H1 (cell line): ENCODE results near the gene LOXHD1. TPM values are rescaled to one million over a fixed set of nuclear protein-coding genes. Genes with fewer than 3 reads are reported as not detected.

Source experiments
- CTCF ChIA-PET: fragments of 300-600 bp; sonication (Branson Sonifier 250); formaldehyde crosslinking; loops from one replicate; lab custom pipeline; 2021; ENCODE audit not compliant: partially characterized antibody; lab: Charles Lee
- POLR2A ChIA-PET: fragments of 300-600 bp; sonication (Branson Sonifier 250); formaldehyde crosslinking; loops from one replicate; lab custom pipeline; 2021; ENCODE audit warnings: inconsistent platforms; ENCODE audit not compliant: partially characterized antibody; lab: Charles Lee
- DNase-seq, 2 experiments: peaks; one replicate each; pipeline versions ENCODE4 v3.0.0 to v3.0.0-alpha.2; 2010 to 2022; ENCODE audit warnings: low spot score in 2 of 2, low read depth in 1 of 2, mixed read lengths in 1 of 2
- FAIRE-seq: peaks from 2 replicates; lab custom pipeline; 2011; peaks lifted over from hg19 to GRCh38; lab: Jason Lieb, UNC
- H2AFZ ChIP-seq: 2 replicates; pipeline ENCODE4 v1.8.1; 2012; ENCODE audit warnings: low read length, inconsistent platforms
- H2AK5ac ChIP-seq: 2 replicates; pipeline ENCODE4 v1.6.1; 2013; ENCODE audit warnings: low read depth, low read length
- H2BK120ac ChIP-seq: replicated peaks from 2 replicates; pipeline ENCODE3; 2013; ENCODE audit warnings: low read depth, low read length, inconsistent platforms
- H2BK12ac ChIP-seq: 2 replicates; pipeline ENCODE4 v1.6.1; 2013; ENCODE audit warnings: low read depth, low read length
- H2BK15ac ChIP-seq: 2 replicates; pipeline ENCODE4 v1.6.1; 2013; ENCODE audit warnings: low read length
- H2BK20ac ChIP-seq: 2 replicates; pipeline ENCODE4 v1.6.1; 2013; ENCODE audit warnings: low read length
- H2BK5ac ChIP-seq: 2 replicates; pipeline ENCODE4 v1.6.1; 2013; ENCODE audit warnings: low read depth, low read length
- H3K14ac ChIP-seq: 2 replicates; pipeline ENCODE4 v1.6.1; 2013; ENCODE audit warnings: inconsistent platforms; ENCODE audit not compliant: insufficient read length
- H3K18ac ChIP-seq: 2 replicates; pipeline ENCODE4 v1.6.1; 2013; ENCODE audit warnings: low read length; ENCODE audit errors: extremely low read depth
- H3K23ac ChIP-seq: 2 replicates; pipeline ENCODE4 v1.6.1; 2013; ENCODE audit warnings: inconsistent platforms; ENCODE audit not compliant: insufficient read length
- H3K23me2 ChIP-seq: 2 replicates; pipeline ENCODE4 v1.6.1; 2013; ENCODE audit warnings: low read depth, low read length
- H3K27ac ChIP-seq: 2 replicates; pipeline ENCODE4 v1.6.1; 2011; ENCODE audit warnings: low read depth, low read length, inconsistent platforms
- H3K27me3 ChIP-seq, 4 experiments: replicated peaks in 1 of 4; 1 replicate in 1 of 4; 2 replicates in 3 of 4; pipeline versions ENCODE4 v1.6.1 to v1.8.1; 2011 to 2013; ENCODE audit warnings: low read length in 3 of 4, mild to moderate bottlenecking in 3 of 4, inconsistent platforms in 2 of 4, mixed read lengths in 2 of 4, moderate library complexity in 1 of 4; ENCODE audit not compliant: control insufficient read depth in 3 of 4, insufficient read depth in 3 of 4; ENCODE audit errors: extremely low read depth in 1 of 4
- H3K36me3 ChIP-seq, 4 experiments: 2 replicates each; pipeline versions ENCODE4 v1.6.1 to v1.8.1; 2011 to 2013; ENCODE audit warnings: mild to moderate bottlenecking in 4 of 4, low read length in 3 of 4, moderate library complexity in 2 of 4, control low read depth in 1 of 4, inconsistent platforms in 1 of 4; ENCODE audit not compliant: insufficient read depth in 4 of 4, control insufficient read depth in 2 of 4
- H3K4ac ChIP-seq: replicated peaks from 2 replicates; pipeline ENCODE3; 2013; ENCODE audit warnings: low read length, low read depth, mixed read lengths, inconsistent platforms; ENCODE audit not compliant: insufficient read length
- H3K4me1 ChIP-seq, 4 experiments: replicated peaks in 1 of 4; 1 replicate in 1 of 4; 2 replicates in 3 of 4; pipeline versions ENCODE4 v1.6.1 to v1.8.1; 2011 to 2013; ENCODE audit warnings: low read length in 3 of 4, inconsistent platforms in 2 of 4, mixed read lengths in 1 of 4; ENCODE audit not compliant: insufficient read depth in 4 of 4, control insufficient read depth in 3 of 4
- H3K4me2 ChIP-seq, 2 experiments: 2 replicates each; pipeline versions ENCODE4 v1.6.1 to v1.8.1; 2011 to 2013; ENCODE audit warnings: low read depth in 2 of 2, low read length in 2 of 2, control low read depth in 1 of 2, inconsistent platforms in 1 of 2, mild to moderate bottlenecking in 1 of 2; ENCODE audit not compliant: insufficient read depth in 1 of 2
- H3K4me3 ChIP-seq, 4 experiments: fragments of 200-600, 300-600 bp in 1 of 4; sonication (generic), shearing (Covaris generic), sonication (Bioruptor Twin) in 1 of 4; 2 replicates each; pipeline versions ENCODE4 v1.5.1 to v1.8.1; 2011 to 2016; ENCODE audit warnings: low read length in 4 of 4, low read depth in 3 of 4, control low read depth in 2 of 4, inconsistent platforms in 2 of 4, mild to moderate bottlenecking in 2 of 4, mixed read lengths in 1 of 4, moderate library complexity in 1 of 4; ENCODE audit not compliant: insufficient read depth in 2 of 4; ENCODE audit errors: extremely low read depth in 1 of 4
- H3K56ac ChIP-seq: replicated peaks from 2 replicates; pipeline ENCODE3; 2013; ENCODE audit warnings: low read depth, mild to moderate bottlenecking, mixed read lengths, low read length, inconsistent platforms; ENCODE audit not compliant: insufficient read length
- H3K79me1 ChIP-seq: 2 replicates; pipeline ENCODE4 v1.6.1; 2013; ENCODE audit warnings: low read depth, low read length, control low read depth
- H3K79me2 ChIP-seq, 2 experiments: 2 replicates each; pipeline versions ENCODE4 v1.6.1 to v1.8.1; 2012 to 2013; ENCODE audit warnings: low read length in 2 of 2, mild to moderate bottlenecking in 2 of 2, inconsistent platforms in 1 of 2; ENCODE audit not compliant: insufficient read depth in 2 of 2, control insufficient read depth in 1 of 2
- H3K9ac ChIP-seq, 4 experiments: replicated peaks in 1 of 4; 1 replicate in 1 of 4; 2 replicates in 3 of 4; pipeline versions ENCODE4 v1.6.1 to v1.8.1; 2011 to 2013; ENCODE audit warnings: low read depth in 3 of 4, low read length in 3 of 4, control low read depth in 2 of 4, mild to moderate bottlenecking in 2 of 4, moderate library complexity in 2 of 4, inconsistent platforms in 1 of 4; ENCODE audit errors: extremely low read depth in 1 of 4
- H3K9me3 ChIP-seq, 2 experiments: 2 replicates each; pipeline versions ENCODE4 v1.6.1 to v1.8.1; 2012 to 2013; ENCODE audit warnings: mild to moderate bottlenecking in 2 of 2, moderate library complexity in 2 of 2, control low read depth in 1 of 2, inconsistent platforms in 1 of 2, low read depth in 1 of 2, low read length in 1 of 2, mixed read lengths in 1 of 2; ENCODE audit not compliant: insufficient read depth in 2 of 2
- H4K20me1 ChIP-seq, 2 experiments: replicated peaks in 1 of 2; 2 replicates each; pipeline versions ENCODE3 to v1.8.1; 2011 to 2013; ENCODE audit warnings: inconsistent platforms in 2 of 2, low read length in 2 of 2, mild to moderate bottlenecking in 1 of 2; ENCODE audit not compliant: insufficient read depth in 2 of 2, control insufficient read depth in 1 of 2
- H4K5ac ChIP-seq: 2 replicates; pipeline ENCODE4 v1.6.1; 2013; ENCODE audit warnings: low read length, low read depth, mixed read lengths, inconsistent platforms; ENCODE audit not compliant: insufficient read length
- H4K8ac ChIP-seq: 2 replicates; pipeline ENCODE4 v1.8.0; 2013; ENCODE audit warnings: mild to moderate bottlenecking, moderate library complexity, low read length, inconsistent platforms; ENCODE audit not compliant: insufficient read depth; ENCODE audit errors: extremely low read depth
- H4K91ac ChIP-seq: replicated peaks from 2 replicates; pipeline ENCODE3; 2013; ENCODE audit warnings: low read length, mixed read lengths, inconsistent platforms; ENCODE audit not compliant: insufficient read length
- POU5F1 ChIP-seq: IDR thresholded peaks from 2 replicates; pipeline ENCODE4 v1.6.1; 2011; ENCODE audit warnings: low read depth, mild to moderate bottlenecking, low read length, moderate library complexity
- WGBS, 2 experiments: shearing (Covaris generic) in 1 of 2; methylation state at CpG; one replicate each; pipeline versions ENCODE4 v1.1.6 to v1.1.7; 2013 to 2015; ENCODE audit warnings: low lambda C conversion rate in 2 of 2, mixed read lengths in 2 of 2, inconsistent platforms in 1 of 2, low coverage in 1 of 2, missing lambda C conversion rate in 1 of 2; ENCODE audit not compliant: insufficient replicate concordance in 2 of 2, insufficient coverage in 1 of 2, insufficient read length in 1 of 2; ENCODE audit errors: extremely low coverage in 1 of 2, missing lambda C conversion rate in 1 of 2; 5-methylcytosine and 5-hydroxymethylcytosine counted together
- polyA plus RNA-seq, 7 experiments: library from polyadenylated mRNA; depleted of rRNA in 3 of 7; stranded (reverse) in 5 of 7; unstranded in 2 of 7; fragments of >200 nt in 5 of 7; fragments of 200-250 nt in 2 of 7; gene quantifications; 1 replicate in 5 of 7; 2 replicates in 1 of 7; 4 replicates in 1 of 7; pipeline versions ENCODE4 v1.2.1 to v1.2.3, GENCODE V29; 2011 to 2013; ENCODE audit warnings: missing spikeins in 2 of 7, mixed read lengths in 2 of 7
- total RNA-seq: library from RNA; stranded (reverse); fragmentation: NEBNext Ultra II Directional; extraction: Animal tissue kit (Norgen Biotek cat#: 25700); gene quantifications from 2 replicates; pipeline ENCODE4 v1.2.1, GENCODE V29; 2021
- TF ChIP-seq, protein P1 (sequence below): IDR thresholded peaks from 2 replicates; pipeline ENCODE4 v1.6.1; 2011; ENCODE audit warnings: low read length, improper control_type of control experiment

LOXHD1 gene
- total and polyA plus RNA-seq, 2 of the 8 experiments (the other 6 are each of a cell fraction or from before 2014, with no cell fraction given), result 0.02 TPM; not detected in 1

DNA sequence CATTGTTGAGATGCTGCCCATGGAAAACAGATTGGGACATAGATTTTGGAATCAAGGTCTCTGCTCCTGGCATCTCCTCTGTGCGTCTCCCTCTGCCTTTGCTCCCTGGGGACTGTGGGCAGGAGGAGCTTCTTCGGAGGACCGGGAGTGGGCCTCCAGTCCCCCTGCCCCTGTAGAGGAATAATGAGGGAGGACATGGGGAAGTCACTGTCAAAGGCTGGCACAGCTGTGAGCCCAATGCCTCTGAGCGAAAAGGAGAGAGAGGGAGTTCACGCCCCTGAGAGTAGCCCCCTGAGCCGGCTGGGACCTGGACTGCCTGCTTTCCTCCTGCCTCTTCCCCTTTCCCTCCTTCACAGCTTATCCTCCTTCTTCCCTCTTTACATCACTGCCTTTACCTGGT lies 195.0 kb downstream of the LOXHD1 start:
- no peak overlapping the region for H3K9ac ChIP-seq
- H4K8ac ChIP-seq, result no peak overlapping the region
- no peak overlapping the region for H2BK120ac ChIP-seq
- H3K9me3 ChIP-seq, result no peaks in the 10 kb centered on the region
- H3K4ac ChIP-seq, result no peak overlapping the region
- WGBS, 2 experiments, result 96% methylated on average over 4 of the region's 6 CpGs; no CpG with 5 or more reads in 1 of the 2 experiments
- no peaks in the 10 kb centered on the region for H3K79me2 ChIP-seq
- no peak overlapping the region for H3K14ac ChIP-seq
- H2BK12ac ChIP-seq, result 0 out of 2 replicates have a peak overlapping the region, but pooled peaks have one; percentile 85
- H4K20me1 ChIP-seq, result no peaks in the 10 kb centered on the region
- TF ChIP-seq, protein P1, sequence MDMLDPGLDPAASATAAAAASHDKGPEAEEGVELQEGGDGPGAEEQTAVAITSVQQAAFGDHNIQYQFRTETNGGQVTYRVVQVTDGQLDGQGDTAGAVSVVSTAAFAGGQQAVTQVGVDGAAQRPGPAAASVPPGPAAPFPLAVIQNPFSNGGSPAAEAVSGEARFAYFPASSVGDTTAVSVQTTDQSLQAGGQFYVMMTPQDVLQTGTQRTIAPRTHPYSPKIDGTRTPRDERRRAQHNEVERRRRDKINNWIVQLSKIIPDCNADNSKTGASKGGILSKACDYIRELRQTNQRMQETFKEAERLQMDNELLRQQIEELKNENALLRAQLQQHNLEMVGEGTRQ, result no peak
- TF ChIP-seq POU5F1, result no peak
- ChIA-PET CTCF (interaction anchor here (0.9 to 11.8 kb wide), 12 partner anchors 9 to 196 kb away, joined by 3 to 136 read pairs (median 4); no protein-coding TSS in a partner anchor), POLR2A (interaction anchor here (1.2 kb wide), 1 partner anchor 21 kb away, joined by 3 read pairs; no protein-coding TSS in a partner anchor)
- H3K27ac ChIP-seq, result no peak overlapping the region
- no peak overlapping the region for H3K23ac ChIP-seq
- no peaks in the 10 kb centered on the region for H3K23me2 ChIP-seq
- H4K91ac ChIP-seq, result no peak overlapping the region
- no peak overlapping the region for H2AFZ ChIP-seq
- H3K79me1 ChIP-seq, result no peaks in the 10 kb centered on the region
- H3K36me3 ChIP-seq, result no peaks in the 10 kb centered on the region
- FAIRE-seq (no peak), DNase-seq (no peak)
- H3K4me2 ChIP-seq, result no peak overlapping the region
- H3K18ac ChIP-seq, result no peak overlapping the region
- no peak overlapping the region for H2BK20ac ChIP-seq
- H2AK5ac ChIP-seq, result no peak overlapping the region
- no peak overlapping the region for H3K4me3 ChIP-seq
- H2BK5ac ChIP-seq, result no peak overlapping the region
- H3K27me3 ChIP-seq, result no peaks in the 10 kb centered on the region
- H3K4me1 ChIP-seq, result peaks cover 10 to 25% (median 17%) of the 10 kb centered on the region in 4 experiments
- H4K5ac ChIP-seq, result no peak overlapping the region
- no peak overlapping the region for H3K56ac ChIP-seq
- peak overlapping the region; percentile 97 for H2BK15ac ChIP-seq
